ENCODE results near the gene RSBN1L. TPM values are rescaled to one million over a fixed set of nuclear protein-coding genes. Genes with fewer than 3 reads are reported as not detected.
"Not testable (repeated sequence)": the region's sequence is repeated elsewhere in the genome, so short reads cannot be mapped to it uniquely, and the experiment has no call there.

The RSBN1L gene
- 10 to 100 TPM in 1 of 3 donors, 1 to 10 TPM in 2; 4.9 to 11.1 (median 6.5) TPM for polyA plus RNA-seq

DNA sequence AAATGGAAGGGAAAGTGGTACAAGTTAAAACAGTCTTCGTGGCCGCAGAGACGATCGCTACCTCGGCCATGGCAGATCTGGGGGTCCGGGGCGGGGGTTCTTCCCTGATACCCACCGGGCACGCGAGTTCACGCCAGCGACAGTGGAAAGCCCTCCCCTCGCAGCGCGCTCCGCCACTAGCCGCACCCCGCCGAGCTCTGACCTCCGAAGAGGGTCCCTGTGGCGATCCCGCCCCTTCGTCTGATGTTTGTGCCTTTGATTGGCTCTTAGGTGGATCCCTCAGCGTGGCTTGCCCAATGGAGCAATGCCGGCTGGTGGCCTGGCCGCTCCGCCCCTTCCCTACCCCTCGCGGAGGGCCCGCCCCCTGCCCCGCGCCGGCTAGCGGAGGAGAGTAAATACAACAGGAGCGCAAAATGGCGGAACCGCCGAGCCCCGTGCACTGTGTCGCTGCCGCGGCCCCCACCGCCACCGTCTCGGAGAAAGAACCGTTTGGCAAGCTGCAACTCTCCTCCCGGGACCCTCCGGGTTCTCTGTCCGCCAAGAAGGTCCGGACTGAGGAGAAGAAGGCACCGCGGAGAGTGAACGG lies at the start of gene RSBN1L:
Gene RSBN1L (plus strand): TSS at position 403 of the 586 bp plus-strand sequence. CDS start 11 bp downstream, at position 414.
- peak within 1 kb of the TSS; percentile 93 to 98 (median 95) for H3K27ac Mint-ChIP-seq
- H3K4me1 Mint-ChIP-seq, result peaks cover 57 to 70% of the 10 kb centered on the region in 2 donors
- no peaks in the 10 kb centered on the region for H3K9me3 Mint-ChIP-seq

DNA sequence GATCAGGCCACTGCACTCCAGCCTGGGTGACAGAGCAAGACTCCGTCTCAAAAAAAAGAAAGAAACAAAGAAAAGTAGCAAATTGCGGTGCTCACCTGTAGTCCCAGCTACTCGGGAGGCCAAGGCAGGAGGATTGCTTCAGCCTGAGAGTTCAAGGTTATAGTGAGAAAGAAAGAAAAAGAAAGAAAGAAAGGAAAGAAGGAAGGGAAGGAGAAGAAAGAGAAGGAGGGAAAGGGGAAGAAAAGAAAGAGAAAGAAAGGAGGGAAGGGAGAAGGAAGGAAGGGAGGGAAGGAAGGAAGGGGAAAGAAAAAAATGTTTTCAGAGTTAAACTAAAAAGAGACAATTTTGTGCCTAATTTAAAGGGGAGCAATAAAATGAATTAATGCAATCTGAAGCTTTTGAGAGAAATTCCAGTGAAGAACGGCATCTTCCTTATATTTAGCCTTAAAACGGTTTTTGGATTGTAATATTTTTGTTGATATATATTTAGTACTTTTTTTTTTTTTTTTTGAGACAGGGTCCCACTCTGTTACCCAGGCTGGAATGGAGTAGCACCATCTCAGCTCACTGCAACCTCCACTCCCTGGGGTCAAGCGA lies 47.4 kb upstream of the RSBN1L start:
- H3K4me1 Mint-ChIP-seq, result peaks cover 3 to 28% of the 10 kb centered on the region in 2 donors
- peaks cover 0 to 8% (median 8%) of the 10 kb centered on the region in 3 donors for H3K27me3 Mint-ChIP-seq (ENCODE audit: low read depth in 3 of 3)
- no peak for DNase-seq
- no peak overlapping the region for H3K4me3 Mint-ChIP-seq
- H3K27ac Mint-ChIP-seq, result peak overlapping the region; percentile 7 to 72 (median 38)
- H3K36me3 Mint-ChIP-seq, result peaks cover 2 to 12% (median 2%) of the 10 kb centered on the region in 3 donors
- no peaks in the 10 kb centered on the region for H3K9me3 Mint-ChIP-seq

More for the DNA sequence above, at the start of gene RSBN1L:
- peak; percentile 98 for DNase-seq
- no peaks in the 10 kb centered on the region for H3K36me3 Mint-ChIP-seq
- H3K4me3 Mint-ChIP-seq, result peak within 1 kb of the TSS; percentile 97 to 100 (median 99)
- peaks cover 9 to 11% (median 11%) of the 10 kb centered on the region in 3 donors for H3K27me3 Mint-ChIP-seq (ENCODE audit: low read depth in 3 of 3)

DNA sequence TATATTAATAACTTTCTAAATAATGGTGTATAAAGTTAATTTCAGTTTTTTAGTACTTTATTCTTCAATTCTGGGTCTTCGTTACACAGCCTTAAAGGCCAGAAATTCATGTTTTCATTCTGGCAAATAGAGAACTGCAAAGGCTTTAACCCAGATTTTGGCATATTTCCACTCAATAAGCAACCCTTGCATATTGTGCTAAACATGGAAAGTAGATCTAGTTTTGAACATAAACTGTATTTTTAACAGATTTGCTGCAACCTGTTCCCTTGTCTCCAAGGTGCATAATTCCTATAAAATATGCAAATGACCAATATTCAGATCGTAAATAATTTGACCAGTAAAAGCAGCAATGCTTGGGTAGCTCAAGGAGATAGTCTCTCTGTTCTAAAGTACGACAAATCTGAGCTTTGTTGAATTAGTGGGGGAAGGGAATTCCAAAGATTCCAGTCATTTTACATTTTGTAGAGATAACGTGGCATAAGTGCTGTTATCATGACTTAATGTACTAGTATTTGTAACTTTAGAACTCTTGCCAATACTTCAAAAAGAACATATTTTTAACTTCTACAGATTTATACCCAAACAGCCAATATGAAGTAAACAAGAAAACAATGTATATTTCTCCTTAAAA lies 46.4 kb upstream of the RSBN1L start:
- no peak overlapping the region for H3K4me3 Mint-ChIP-seq
- peaks cover 0 to 5% (median 0%) of the 10 kb centered on the region in 3 donors for H3K36me3 Mint-ChIP-seq
- H3K27ac Mint-ChIP-seq, result no peak overlapping the region
- H3K9me3 Mint-ChIP-seq, result no peaks in the 10 kb centered on the region
- DNase-seq, result no peak
- H3K4me1 Mint-ChIP-seq, result peaks cover 3 to 18% of the 10 kb centered on the region in 2 donors
- peaks cover 0 to 8% (median 8%) of the 10 kb centered on the region in 3 donors for H3K27me3 Mint-ChIP-seq (ENCODE audit: low read depth in 3 of 3)

DNA sequence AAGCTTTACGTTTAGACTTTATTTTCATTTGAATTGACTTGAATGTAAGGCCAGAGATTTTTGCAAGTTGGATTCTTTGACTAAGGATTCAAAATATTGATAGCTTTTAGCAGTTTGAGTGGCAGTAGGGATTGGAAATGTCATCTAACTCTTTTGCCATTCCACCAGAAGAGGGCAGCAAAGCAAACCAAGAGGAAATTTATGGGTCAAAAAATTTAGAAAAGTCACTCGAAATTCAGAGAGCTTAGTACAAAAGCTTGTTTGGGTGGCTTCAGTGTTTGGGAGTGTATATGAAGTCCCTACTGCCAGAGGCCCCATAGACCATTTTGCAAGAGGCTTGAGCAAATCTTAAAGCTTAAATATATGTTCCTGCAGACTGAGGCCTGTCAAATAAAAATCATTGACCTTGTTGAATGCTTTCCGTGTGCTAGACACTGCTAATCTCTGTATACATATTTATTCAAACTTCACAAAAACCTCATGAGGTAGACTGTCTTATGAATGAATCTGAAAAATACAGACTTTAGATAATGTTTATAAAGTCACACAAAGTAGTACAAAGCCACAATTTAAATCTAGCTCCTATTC lies 44.6 kb upstream of the RSBN1L start:
- H3K9me3 Mint-ChIP-seq, result no peaks in the 10 kb centered on the region

DNA sequence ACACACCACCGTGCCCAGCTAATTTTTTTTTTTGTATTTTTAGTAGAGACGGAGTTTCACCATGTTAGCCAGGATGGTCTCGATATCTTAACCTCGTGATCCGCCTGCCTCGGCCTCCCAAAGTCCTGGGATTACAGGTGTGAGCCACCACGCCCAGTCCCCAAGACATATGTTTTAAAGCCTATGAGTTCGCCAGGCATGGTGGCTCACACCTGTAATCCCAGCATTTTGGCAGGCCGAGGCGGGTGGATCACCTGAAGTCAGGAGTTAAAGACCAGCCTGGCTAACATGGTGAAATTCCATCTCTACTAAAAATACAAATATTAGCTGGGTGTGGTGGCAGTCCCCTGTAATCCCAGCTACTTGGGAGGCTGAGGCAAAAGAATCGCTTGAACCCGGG lies 43.4 kb upstream of the RSBN1L start:
- not testable (repeated sequence) for H3K4me3 Mint-ChIP-seq; H3K27ac Mint-ChIP-seq; H3K9me3 Mint-ChIP-seq; DNase-seq; H3K27me3 Mint-ChIP-seq (ENCODE audit: low read depth in 3 of 3)
- Mint-ChIP-seq H3K36me3 (peaks cover 0 to 14% (median 8%) of the 10 kb centered on the region in 3 donors), H3K4me1 (peaks cover 0 to 12% of the 10 kb centered on the region in 2 donors)

More for the DNA sequence above, 44.6 kb upstream of the RSBN1L start:
- DNase-seq, result peak; percentile 27 to 45 (median 43)
- Mint-ChIP-seq H3K27ac (peak overlapping the region in 3 of 6 donors; percentile 2 to 71 (median 12)), H3K4me1 (peaks cover 0 to 12% of the 10 kb centered on the region in 2 donors), H3K36me3 (peaks cover 0 to 10% (median 3%) of the 10 kb centered on the region in 3 donors), H3K27me3 (ENCODE audit: low read depth in 3 of 3) (peaks cover 0 to 8% (median 5%) of the 10 kb centered on the region in 3 donors), H3K4me3 (no peak overlapping the region)

DNA sequence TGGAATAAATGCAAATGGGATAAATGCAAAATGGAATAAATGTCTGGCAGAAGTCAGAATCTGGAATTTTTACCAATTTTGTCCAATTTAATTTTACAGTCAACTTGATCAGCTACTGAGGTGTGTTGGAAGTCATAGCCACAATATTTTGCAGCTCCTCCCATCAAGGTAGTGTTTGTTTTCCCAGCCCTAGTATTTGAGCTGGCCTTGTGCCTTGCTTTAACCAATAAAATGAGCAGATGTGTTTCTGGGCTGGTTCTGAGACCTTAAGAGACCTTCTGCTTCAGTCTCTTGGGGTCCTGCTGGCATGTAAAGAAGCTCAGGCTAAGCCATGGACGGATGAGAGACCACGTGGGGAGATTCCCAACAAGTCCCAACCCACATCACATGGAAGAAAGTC lies 42.7 kb upstream of the RSBN1L start:
- peaks cover 0 to 12% of the 10 kb centered on the region in 2 donors for H3K4me1 Mint-ChIP-seq
- DNase-seq, result no peak
- no peak overlapping the region for H3K4me3 Mint-ChIP-seq
- peaks cover 0 to 2% (median 1%) of the 10 kb centered on the region in 3 donors for H3K27me3 Mint-ChIP-seq (ENCODE audit: low read depth in 3 of 3)
- peak overlapping the region in 4 of 6 donors; percentile 31 to 64 (median 58) for H3K27ac Mint-ChIP-seq
- H3K9me3 Mint-ChIP-seq, result no peaks in the 10 kb centered on the region
- peaks cover 0 to 14% (median 9%) of the 10 kb centered on the region in 3 donors for H3K36me3 Mint-ChIP-seq

DNA sequence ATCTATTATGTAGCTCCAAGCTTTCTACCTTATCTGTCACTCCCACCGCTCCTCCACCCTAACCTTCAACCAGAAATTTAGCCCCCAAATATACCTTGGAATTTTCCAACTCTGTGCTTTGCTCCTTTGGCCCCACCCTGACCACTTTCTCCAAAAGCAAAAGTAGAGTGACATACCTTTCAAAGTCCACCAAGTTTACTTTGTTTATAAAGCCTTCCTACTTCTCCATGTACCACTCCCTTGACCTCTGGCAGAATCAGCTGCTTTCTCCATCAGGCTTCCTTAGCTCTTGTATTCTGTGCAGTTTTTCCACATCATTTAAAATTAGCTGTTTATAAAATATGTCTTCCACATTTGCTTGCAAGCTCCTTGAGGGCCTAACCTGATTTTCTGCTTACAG lies 40.9 kb upstream of the RSBN1L start:
- H3K9me3 Mint-ChIP-seq, result no peaks in the 10 kb centered on the region
- H3K27me3 Mint-ChIP-seq (ENCODE audit: low read depth in 3 of 3), result no peaks in the 10 kb centered on the region
- peaks cover 0 to 12% of the 10 kb centered on the region in 2 donors for H3K4me1 Mint-ChIP-seq
- peaks cover 0 to 14% (median 9%) of the 10 kb centered on the region in 3 donors for H3K36me3 Mint-ChIP-seq
- peak overlapping the region in 5 of 6 donors; percentile 24 to 56 (median 54) for H3K27ac Mint-ChIP-seq
- DNase-seq, result no peak
- no peak overlapping the region for H3K4me3 Mint-ChIP-seq

DNA sequence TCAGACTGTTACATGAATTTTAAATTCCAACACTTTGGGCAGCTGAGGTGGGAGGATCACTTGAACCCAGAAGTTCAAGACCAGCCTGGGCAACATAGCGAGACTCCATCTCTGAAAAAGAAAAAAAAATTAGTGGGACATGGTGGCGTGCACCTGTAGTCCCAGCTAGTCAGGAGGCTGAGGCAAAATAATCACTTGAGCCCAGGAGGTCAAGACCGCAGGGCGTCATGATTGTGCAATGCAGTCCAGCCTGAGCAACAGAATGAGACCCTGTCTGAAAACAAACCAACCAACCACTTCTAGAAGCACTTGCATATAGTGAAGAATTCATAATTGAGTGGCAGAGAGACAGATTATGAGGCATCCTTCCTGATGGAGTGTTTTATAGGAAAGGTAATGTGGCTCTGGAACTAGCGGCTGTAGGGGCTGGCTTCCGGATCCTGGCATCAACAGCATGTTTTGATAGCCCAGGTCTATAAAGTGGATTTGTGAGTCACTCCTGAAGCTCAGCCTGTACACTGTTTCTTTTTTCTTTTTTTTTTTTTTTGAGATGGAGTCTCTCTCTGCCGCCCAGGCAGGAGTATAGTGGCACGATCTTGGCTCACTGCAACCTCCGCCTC lies 40.3 kb upstream of the RSBN1L start:
- Mint-ChIP-seq H3K27ac (peak overlapping the region in 1 of 6 donors; percentile 39), H3K4me3 (no peak overlapping the region)

DNA sequence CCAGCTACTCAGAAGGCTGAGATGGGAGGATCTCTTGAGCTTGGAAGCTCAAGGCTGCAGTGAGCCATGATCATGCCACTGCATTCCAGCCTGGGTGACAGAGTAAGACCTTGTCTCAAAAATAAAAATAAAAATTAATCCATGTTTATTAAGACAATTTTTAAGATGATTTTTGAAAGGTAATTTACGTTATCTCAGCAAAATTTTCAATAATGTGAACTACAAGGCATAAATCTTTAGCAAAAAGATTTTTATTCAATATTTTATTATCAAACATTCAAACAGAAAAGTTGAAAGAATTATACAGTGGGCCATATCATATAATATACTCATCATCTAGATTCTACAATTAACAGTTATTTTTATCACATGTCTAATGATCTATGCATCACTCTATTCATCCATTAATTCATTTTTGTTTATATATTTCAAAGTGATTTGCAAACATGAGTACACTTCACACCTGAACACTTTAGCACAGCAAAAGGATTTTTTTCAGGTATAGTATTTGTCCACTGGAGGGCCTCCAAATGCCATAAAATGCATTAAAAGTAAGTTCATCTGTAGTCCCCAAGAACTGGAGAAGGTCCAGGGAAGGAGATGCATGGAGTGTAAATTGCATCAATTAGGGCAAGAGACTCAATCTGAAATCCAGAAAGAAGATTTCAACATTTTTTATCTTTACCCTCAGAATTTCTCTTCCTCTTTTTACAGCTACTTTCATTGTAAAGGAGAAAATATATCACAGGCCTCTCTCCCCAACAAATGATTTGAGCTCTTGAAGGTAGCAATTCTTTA lies 38.6 kb upstream of the RSBN1L start:
- Mint-ChIP-seq H3K27ac (peak overlapping the region in 1 of 6 donors; percentile 13), H3K9me3 (no peaks in the 10 kb centered on the region), H3K36me3 (peaks cover 5 to 17% (median 10%) of the 10 kb centered on the region in 3 donors), H3K4me3 (no peak overlapping the region), H3K4me1 (no peaks in the 10 kb centered on the region), H3K27me3 (ENCODE audit: low read depth in 3 of 3) (peaks cover 0 to 2% (median 0%) of the 10 kb centered on the region in 3 donors)
- DNase-seq, result peak; percentile 12 to 28 (median 16)

More for the DNA sequence above, 40.3 kb upstream of the RSBN1L start:
- no peaks in the 10 kb centered on the region for H3K27me3 Mint-ChIP-seq (ENCODE audit: low read depth in 3 of 3)
- H3K9me3 Mint-ChIP-seq, result no peaks in the 10 kb centered on the region
- DNase-seq, result no peak
- peaks cover 0 to 12% of the 10 kb centered on the region in 2 donors for H3K4me1 Mint-ChIP-seq
- peaks cover 0 to 14% (median 9%) of the 10 kb centered on the region in 3 donors for H3K36me3 Mint-ChIP-seq

DNA sequence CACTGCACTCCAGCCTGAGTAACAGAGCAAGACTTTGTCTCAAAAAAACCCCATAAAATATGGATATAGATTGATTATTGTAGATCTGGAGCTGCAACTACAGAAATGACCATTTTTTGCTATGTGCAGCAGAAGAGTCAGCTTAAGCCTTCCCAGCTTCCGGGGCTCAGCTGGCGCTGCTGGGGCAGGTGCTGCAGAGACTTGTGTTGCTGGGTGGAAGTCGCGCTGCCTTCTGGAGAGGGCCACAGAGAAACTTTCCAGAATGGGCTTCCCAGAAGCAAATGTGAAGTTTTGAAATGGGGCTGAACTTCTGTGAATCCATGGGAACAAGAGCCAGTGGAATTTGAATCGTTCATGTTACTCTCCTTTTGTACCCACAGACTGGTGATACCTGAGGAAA lies 37.3 kb upstream of the RSBN1L start:
- Mint-ChIP-seq H3K9me3 (no peaks in the 10 kb centered on the region), H3K4me3 (no peak overlapping the region), H3K36me3 (peaks cover 5 to 17% (median 13%) of the 10 kb centered on the region in 3 donors)

DNA sequence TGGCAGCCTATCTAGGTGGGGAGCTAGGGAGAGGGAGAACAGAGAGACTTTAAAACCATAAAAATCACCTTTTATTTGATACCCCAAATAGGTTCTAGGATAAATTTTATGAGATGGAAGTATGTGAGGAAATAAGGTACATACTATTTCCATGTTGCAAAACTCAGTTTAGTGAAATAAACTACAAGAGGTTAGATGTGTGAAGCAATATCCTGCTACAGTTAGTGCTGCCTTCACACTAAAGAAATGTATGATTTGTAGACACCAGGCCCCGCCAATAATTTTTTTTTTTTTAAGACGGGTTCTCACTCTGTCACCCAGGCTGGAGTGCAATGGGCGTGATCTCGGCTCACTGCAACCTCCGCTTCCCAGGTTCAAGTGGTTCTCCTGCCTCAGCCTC lies 34.4 kb upstream of the RSBN1L start:
- H3K4me3 Mint-ChIP-seq, result no peak overlapping the region
- H3K9me3 Mint-ChIP-seq, result no peaks in the 10 kb centered on the region
- H3K36me3 Mint-ChIP-seq, result peaks cover 5 to 11% (median 6%) of the 10 kb centered on the region in 3 donors

More for the DNA sequence above, 37.3 kb upstream of the RSBN1L start:
- H3K4me1 Mint-ChIP-seq, result no peaks in the 10 kb centered on the region
- H3K27ac Mint-ChIP-seq, result peak overlapping the region in 1 of 6 donors; percentile 12
- DNase-seq, result no peak
- H3K27me3 Mint-ChIP-seq (ENCODE audit: low read depth in 3 of 3), result peaks cover 2 to 3% (median 3%) of the 10 kb centered on the region in 3 donors

DNA sequence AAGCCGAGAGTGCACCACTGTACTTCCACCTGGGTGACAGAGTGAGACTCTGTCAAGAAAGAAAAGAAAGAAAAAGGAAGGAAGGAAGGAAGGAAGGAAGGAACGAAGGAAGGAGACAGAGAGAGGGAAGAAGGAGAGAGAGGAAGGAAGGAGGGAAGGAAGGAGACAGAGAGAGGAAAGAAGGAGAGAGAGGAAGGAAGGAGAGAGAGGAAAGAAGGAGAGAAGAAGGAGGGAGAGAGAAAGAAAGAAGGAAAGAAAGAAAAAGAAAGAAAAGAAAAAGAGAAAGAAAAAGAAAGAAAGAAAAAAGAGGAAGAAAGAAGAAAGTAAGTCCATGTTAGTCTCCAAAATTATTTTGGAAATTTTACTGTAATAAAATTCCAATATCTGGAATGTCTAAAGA lies 33.4 kb upstream of the RSBN1L start:
- H3K4me1 Mint-ChIP-seq, result no peaks in the 10 kb centered on the region
- H3K36me3 Mint-ChIP-seq, result peaks cover 3 to 13% (median 5%) of the 10 kb centered on the region in 3 donors
- peaks cover 3 to 4% (median 3%) of the 10 kb centered on the region in 3 donors for H3K27me3 Mint-ChIP-seq (ENCODE audit: low read depth in 3 of 3)
- no peaks in the 10 kb centered on the region for H3K9me3 Mint-ChIP-seq
- H3K27ac Mint-ChIP-seq, result peak overlapping the region in 3 of 6 donors; percentile 34 to 85 (median 68)
- no peak overlapping the region for H3K4me3 Mint-ChIP-seq
- DNase-seq, result no peak

More for the DNA sequence above, 34.4 kb upstream of the RSBN1L start:
- Mint-ChIP-seq H3K4me1 (no peaks in the 10 kb centered on the region), H3K27me3 (ENCODE audit: low read depth in 3 of 3) (peaks cover 2 to 3% (median 3%) of the 10 kb centered on the region in 3 donors), H3K27ac (peak overlapping the region in 3 of 6 donors; percentile 7 to 30 (median 24))
- no peak for DNase-seq
